A549 (cell line): ENCODE data around the gene ZNF70. TPM values are rescaled to one million over a fixed set of nuclear protein-coding genes. Genes with fewer than 3 reads are reported as not detected.

Experiments
- ATAC-seq, 2 experiments: fragments of 200-7000 bp in 1 of 2; fragments of >200 bp in 1 of 2; cut with Nextera tagmentation in 1 of 2; cut with Tn5 transposase in 1 of 2; 3 replicates each; pipeline versions ENCODE4 v1.8.0 to v1.9.1; 2018 to 2020; ENCODE audit warnings: mild to moderate bottlenecking in 1 of 2, moderate library complexity in 1 of 2
- CTCF ChIA-PET: fragments of 300-600 bp; sonication (Branson Sonifier 250); formaldehyde crosslinking; extraction: SDS; loops from one replicate; lab custom pipeline; 2021; ENCODE audit warnings: antibody characterized with exemption, inconsistent platforms; lab: Yijun Ruan, JAX
- POLR2A ChIA-PET: fragments of 350-600 bp; formaldehyde crosslinking; extraction: SDS; loops from one replicate; lab custom pipeline; 2021; ENCODE audit warnings: antibody characterized with exemption, inconsistent platforms; lab: Yijun Ruan, JAX
- DNase-seq, 2 experiments: peaks; one replicate each; pipeline versions ENCODE4 v3.0.0 to v3.0.0-alpha.2; 2011 to 2016; ENCODE audit warnings: low read depth in 1 of 2, low spot score in 1 of 2
- FAIRE-seq: peaks from 2 replicates; lab custom pipeline; 2011; peaks lifted over from hg19 to GRCh38; lab: Jason Lieb, UNC
- H3K27ac ChIP-seq, 2 experiments: fragments of >200 bp; sonication (Bioruptor Twin); formaldehyde crosslinking; 3 replicates each; pipeline ENCODE4 v1.5.1; 2016 to 2017
- H3K4me1 ChIP-seq: fragments of >200 bp; sonication (Bioruptor Twin); formaldehyde crosslinking; 3 replicates; pipeline ENCODE4 v1.6.1; 2016
- H3K4me2 ChIP-seq: fragments of >200 bp; sonication (Bioruptor Twin); formaldehyde crosslinking; 3 replicates; pipeline ENCODE4 v1.6.1; 2016
- H3K4me3 ChIP-seq: fragments of >200 bp; sonication (Bioruptor Twin); formaldehyde crosslinking; 3 replicates; pipeline ENCODE4 v1.5.1; 2016
- H3K9me3 ChIP-seq: fragments of >200 bp; sonication (Bioruptor Twin); formaldehyde crosslinking; 3 replicates; pipeline ENCODE4 v1.6.1; 2016
- CBX2 ChIP-seq: fragments of 200-600 bp; sonication (generic); IDR thresholded peaks from 2 replicates; pipeline ENCODE4 v1.6.1; 2016; ENCODE audit warnings: low read depth, mild to moderate bottlenecking, borderline replicate concordance
- CEBPB ChIP-seq, 2 experiments: fragments of >200 bp in 1 of 2; sonication (Bioruptor Twin) in 1 of 2; formaldehyde crosslinking in 1 of 2; IDR thresholded peaks; 2 replicates each; pipeline ENCODE4 v1.6.1; 2012 to 2016
- CHD2 ChIP-seq: fragments of 150-350 bp; IDR thresholded peaks from 2 replicates; pipeline ENCODE4 v1.6.1; 2014; ENCODE audit warnings: low read length; ENCODE audit not compliant: partially characterized antibody
- CHD4 ChIP-seq: fragments of 200-600 bp; sonication (generic); IDR thresholded peaks from 2 replicates; pipeline ENCODE4 v1.6.1; 2016; ENCODE audit warnings: antibody characterized with exemption, mild to moderate bottlenecking, borderline replicate concordance
- EHMT2 ChIP-seq: fragments of 200-600 bp; sonication (generic); IDR thresholded peaks from 2 replicates; pipeline ENCODE4 v1.6.1; 2016; ENCODE audit warnings: antibody characterized with exemption, low read depth, mild to moderate bottlenecking, moderate library complexity
- EP300 ChIP-seq, 2 experiments: fragments of >200 bp; sonication (Bioruptor Twin); formaldehyde crosslinking; IDR thresholded peaks; 2 replicates in 1 of 2; 3 replicates in 1 of 2; pipeline ENCODE4 v1.6.1; 2016 to 2017
- FOSB ChIP-seq: fragments of 250-450 bp; sonication (Bioruptor Pico); IDR thresholded peaks from 2 replicates; pipeline ENCODE4 v1.5.0; 2020; ENCODE audit warnings: mild to moderate bottlenecking, moderate library complexity
- HDAC2 ChIP-seq: fragments of 200-600 bp; sonication (generic); IDR thresholded peaks from 2 replicates; pipeline ENCODE4 v1.6.1; 2016
- HEYL ChIP-seq: fragments of 250-450 bp; sonication (Bioruptor Pico); IDR thresholded peaks from 2 replicates; pipeline ENCODE4 v1.8.0; 2021; ENCODE audit warnings: mild to moderate bottlenecking, moderate library complexity
- HOXB13 ChIP-seq: fragments of 250-450 bp; sonication (Bioruptor Pico); IDR thresholded peaks from 2 replicates; pipeline ENCODE4 v1.5.0; 2020; ENCODE audit warnings: low read depth, mild to moderate bottlenecking, moderate library complexity
- JUNB ChIP-seq: fragments of >200 bp; sonication (Bioruptor Twin); formaldehyde crosslinking; IDR thresholded peaks from 2 replicates; pipeline ENCODE4 v1.6.1; 2016
- KDM1A ChIP-seq: fragments of 200-600 bp; sonication (generic); IDR thresholded peaks from 2 replicates; pipeline ENCODE4 v1.6.1; 2016; ENCODE audit warnings: low read depth, mild to moderate bottlenecking
- POLR2A ChIP-seq: IDR thresholded peaks from 2 replicates; pipeline ENCODE4 v1.6.1; 2012; ENCODE audit warnings: mild to moderate bottlenecking, low read length
- POLR2AphosphoS2 ChIP-seq: conservative IDR thresholded peaks from 2 replicates; pipeline ENCODE4 v1.6.1; 2012; ENCODE audit warnings: low read length, improper control_type of control experiment, inconsistent platforms
- RARB ChIP-seq: fragments of 250-450 bp; sonication (Bioruptor Pico); IDR thresholded peaks from 2 replicates; pipeline ENCODE4 v1.8.0; 2021; ENCODE audit warnings: mild to moderate bottlenecking, moderate library complexity
- RCOR1 ChIP-seq: fragments of 150-350 bp; IDR thresholded peaks from 2 replicates; pipeline ENCODE4 v1.6.1; 2014; ENCODE audit warnings: antibody characterized with exemption, low read length, low read depth
- RFX5 ChIP-seq: fragments of 450-650 bp; IDR thresholded peaks from 2 replicates; pipeline ENCODE4 v1.7.1; 2014; ENCODE audit warnings: antibody characterized with exemption, mild to moderate bottlenecking, moderate library complexity
- RNF2 ChIP-seq: fragments of 200-600 bp; sonication (generic); IDR thresholded peaks from 2 replicates; pipeline ENCODE4 v1.6.1; 2016; ENCODE audit warnings: low read depth, mild to moderate bottlenecking, antibody characterized with exemption, moderate library complexity, borderline replicate concordance
- SREBF2 ChIP-seq: fragments of 450-650 bp; IDR thresholded peaks from 2 replicates; pipeline ENCODE4 v1.6.1; 2014; ENCODE audit warnings: mild to moderate bottlenecking, moderate library complexity
- TFCP2L1 ChIP-seq: fragments of 250-450 bp; sonication (Bioruptor Pico); IDR thresholded peaks from 2 replicates; pipeline ENCODE4 v1.5.0; 2021; ENCODE audit warnings: mild to moderate bottlenecking
- TP53 ChIP-seq: fragments of 250-450 bp; sonication (Bioruptor Pico); IDR thresholded peaks from 2 replicates; pipeline ENCODE4 v1.5.0; 2021; ENCODE audit warnings: mild to moderate bottlenecking, moderate library complexity
- ZFP36 ChIP-seq: fragments of 450-650 bp; IDR thresholded peaks from 2 replicates; pipeline ENCODE4 v1.6.1; 2014; ENCODE audit warnings: borderline replicate concordance; ENCODE audit not compliant: partially characterized antibody
- ZNF302 ChIP-seq: fragments of 250-450 bp; sonication (Bioruptor Pico); IDR thresholded peaks from 2 replicates; pipeline ENCODE4 v1.9.0; 2021; ENCODE audit warnings: inconsistent platforms, mild to moderate bottlenecking, moderate library complexity
- WGBS: methylation state at CpG from one replicate; pipeline ENCODE4 v1.1.6; 2017; ENCODE audit errors: missing lambda C conversion rate; 5-methylcytosine and 5-hydroxymethylcytosine counted together
- polyA plus RNA-seq, 4 experiments: library from polyadenylated mRNA; depleted of rRNA in 3 of 4; stranded (reverse); fragments of >200 nt; fragmentation: RNase III in 1 of 4; extraction: RNeasy Plus Mini Kit Qiagen cat#74134 plus additional on column Dnase treatment in 1 of 4; gene quantifications; 2 replicates in 3 of 4; 3 replicates in 1 of 4; pipeline ENCODE4 v1.2.3, GENCODE V29; 2011 to 2017
- TF ChIP-seq, protein P1 (sequence below): fragments of 450-650 bp; IDR thresholded peaks from 2 replicates; pipeline ENCODE4 v1.6.1; 2014; ENCODE audit warnings: antibody characterized with exemption
- TF ChIP-seq, protein P2 (sequence below): IDR thresholded peaks from 2 replicates; pipeline ENCODE4 v1.6.1; 2012; ENCODE audit warnings: low read depth, borderline replicate concordance
- TF ChIP-seq, protein P3 (sequence below): IDR thresholded peaks from 2 replicates; pipeline ENCODE4 v1.6.1; 2012
- TF ChIP-seq, protein P4 (sequence below): fragments of 200-600 bp; sonication (generic); IDR thresholded peaks from 2 replicates; pipeline ENCODE4 v1.6.1; 2016; ENCODE audit warnings: antibody characterized with exemption, mild to moderate bottlenecking, moderate library complexity

The ZNF70 gene
- polyA plus RNA-seq, 2 of the 4 experiments (the other 2 are of a cell fraction), result 0.88 to 1.2 TPM

DNA sequence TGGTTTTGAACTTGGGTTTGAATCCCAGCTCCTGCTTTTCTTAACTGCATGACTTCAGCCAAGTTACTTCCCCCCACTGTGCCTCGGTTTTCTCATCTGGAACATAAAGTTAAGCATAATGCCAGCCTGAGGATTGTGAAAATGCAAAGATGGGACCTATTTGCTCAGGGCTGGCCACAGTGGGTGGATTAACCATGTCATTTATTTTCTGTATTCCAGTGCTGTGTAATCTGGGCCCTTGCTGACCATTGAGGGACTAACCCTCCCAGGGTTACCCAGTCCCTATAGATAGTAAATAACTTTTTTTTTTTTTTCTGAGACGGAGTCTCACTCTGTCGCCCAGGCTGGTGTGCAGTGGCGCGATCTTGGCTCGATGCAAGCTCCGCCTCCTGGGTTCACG lies 4.8 kb upstream of the ZNF70 start:
- Histone ChIP-seq H3K27ac (no peak overlapping the region), H3K9me3 (no peaks in the 10 kb centered on the region), H3K4me2 (no peak overlapping the region), H3K4me3 (no peak overlapping the region), H3K4me1 (no peaks in the 10 kb centered on the region; the same call in 2 of the 3 replicates)
- WGBS, result 80% methylated on average over 8 of the region's 8 CpGs
- no peak for ATAC-seq
- no peak for DNase-seq
- ChIA-PET POLR2A (no interaction called here), CTCF (interaction anchor here (1.2 to 2.1 kb wide), 2 partner anchors 12 to 94 kb away, joined by 4 to 7 read pairs; partner anchors contain the start of gene CHCHD10)
- TF ChIP-seq HEYL, result no peak
- no peak for TF ChIP-seq SREBF2
- TF ChIP-seq TP53 (CRISPR knock-in tag), result no peak
- no peak for TF ChIP-seq RNF2
- TF ChIP-seq KDM1A, result no peak
- no peak for TF ChIP-seq EP300 (IDR thresholded peaks at IDR 0.05)
- TF ChIP-seq, protein P1, sequence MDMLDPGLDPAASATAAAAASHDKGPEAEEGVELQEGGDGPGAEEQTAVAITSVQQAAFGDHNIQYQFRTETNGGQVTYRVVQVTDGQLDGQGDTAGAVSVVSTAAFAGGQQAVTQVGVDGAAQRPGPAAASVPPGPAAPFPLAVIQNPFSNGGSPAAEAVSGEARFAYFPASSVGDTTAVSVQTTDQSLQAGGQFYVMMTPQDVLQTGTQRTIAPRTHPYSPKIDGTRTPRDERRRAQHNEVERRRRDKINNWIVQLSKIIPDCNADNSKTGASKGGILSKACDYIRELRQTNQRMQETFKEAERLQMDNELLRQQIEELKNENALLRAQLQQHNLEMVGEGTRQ, result no peak
- TF ChIP-seq ZNF302 (CRISPR knock-in tag), result no peak
- TF ChIP-seq CHD4, result no peak
- TF ChIP-seq CBX2, result no peak
- no peak for TF ChIP-seq CEBPB (IDR thresholded peaks at IDR 0.05)
- TF ChIP-seq RFX5, result no peak
- TF ChIP-seq RCOR1, result no peak
- no peak for TF ChIP-seq FOSB (CRISPR knock-in tag)
- TF ChIP-seq HOXB13 (CRISPR knock-in tag), result no peak
- TF ChIP-seq POLR2AphosphoS2, result no peak
- TF ChIP-seq HDAC2, result no peak
- no peak for TF ChIP-seq RARB (CRISPR knock-in tag)
- FAIRE-seq, result no peak

DNA sequence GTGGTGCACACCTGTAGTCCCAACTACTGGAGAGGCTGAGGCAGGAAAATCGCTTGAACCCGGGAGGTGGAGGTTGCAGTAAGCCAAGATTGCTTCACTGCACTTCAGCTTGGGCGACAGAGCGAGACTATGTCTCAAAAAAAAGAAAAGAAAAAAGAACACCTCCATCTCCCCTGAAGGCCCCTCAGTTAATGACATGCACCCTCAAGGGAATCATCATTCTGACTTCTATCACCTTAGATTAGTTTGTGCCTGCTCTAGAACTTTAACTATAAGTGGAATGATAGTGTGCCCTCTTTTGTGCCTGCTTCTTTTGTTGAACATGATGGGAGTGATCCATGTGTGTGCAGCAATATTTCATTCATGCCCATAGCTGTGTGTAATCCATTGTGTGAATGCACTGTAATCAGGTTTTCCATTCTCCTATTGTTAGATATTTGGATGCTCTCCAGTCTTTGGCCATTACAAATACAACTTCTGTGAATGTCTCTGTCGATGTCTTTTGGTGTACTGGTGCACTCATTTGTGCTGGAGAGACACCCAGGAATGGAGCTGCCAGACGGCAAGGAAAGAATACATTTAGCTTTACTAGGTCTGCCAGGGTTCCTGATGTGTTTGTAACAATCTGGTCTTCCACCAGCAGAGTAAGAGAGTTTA lies 4.2 kb upstream of the ZNF70 start:
- no peak overlapping the region for H3K4me2 ChIP-seq
- 68% methylated on average over 6 of the region's 6 CpGs for WGBS
- no peak for ATAC-seq
- TF ChIP-seq, protein P2, sequence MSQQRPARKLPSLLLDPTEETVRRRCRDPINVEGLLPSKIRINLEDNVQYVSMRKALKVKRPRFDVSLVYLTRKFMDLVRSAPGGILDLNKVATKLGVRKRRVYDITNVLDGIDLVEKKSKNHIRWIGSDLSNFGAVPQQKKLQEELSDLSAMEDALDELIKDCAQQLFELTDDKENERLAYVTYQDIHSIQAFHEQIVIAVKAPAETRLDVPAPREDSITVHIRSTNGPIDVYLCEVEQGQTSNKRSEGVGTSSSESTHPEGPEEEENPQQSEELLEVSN, result no peak
- no peaks in the 10 kb centered on the region for H3K9me3 ChIP-seq
- no peak for DNase-seq
- no peak for FAIRE-seq
- ChIA-PET CTCF (interaction anchor here (1.2 to 2.1 kb wide), 2 partner anchors 13 to 94 kb away, joined by 4 to 7 read pairs; partner anchors contain the start of gene CHCHD10), POLR2A (no interaction called here)
- H3K27ac ChIP-seq, result no peak overlapping the region
- H3K4me3 ChIP-seq, result no peak overlapping the region
- peaks cover 1% of the 10 kb centered on the region; the same call in 2 of the 3 replicates for H3K4me1 ChIP-seq

DNA sequence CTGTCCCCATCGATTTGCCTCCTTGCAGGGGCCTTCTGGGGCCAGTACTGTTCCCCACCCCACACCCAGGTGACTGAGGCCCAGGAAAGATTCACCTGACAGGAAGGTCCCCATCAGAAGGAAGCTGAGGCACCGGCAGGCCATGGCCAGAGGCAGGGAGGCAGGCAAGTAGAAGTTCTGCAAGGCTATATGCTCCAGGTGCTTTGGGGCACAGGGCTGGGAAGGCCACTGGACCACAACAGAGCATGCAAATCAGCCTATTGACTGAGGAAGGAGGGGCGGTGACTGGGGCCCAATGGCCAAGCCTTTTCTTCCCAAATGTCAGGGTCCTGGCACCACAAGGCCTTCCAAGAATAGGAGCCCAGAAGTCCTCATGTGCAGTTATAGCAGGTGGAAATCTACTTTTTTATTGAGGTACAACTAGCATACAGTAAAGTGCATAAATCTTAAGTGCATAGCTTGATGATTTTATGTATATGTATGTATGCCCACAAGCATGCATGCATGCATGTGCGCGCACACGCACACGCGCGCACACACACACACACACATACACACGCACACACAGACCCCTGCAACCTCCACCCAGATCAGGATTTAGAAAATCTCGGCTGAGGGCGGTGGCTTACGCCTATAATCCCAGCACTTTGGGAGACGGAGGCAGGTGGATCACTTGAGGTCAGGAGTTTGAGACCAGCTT lies 3.5 kb upstream of the ZNF70 start, which contains the start of gene VPREB3:
Gene VPREB3, minus strand, starts transcription at position 206 of the 700 bp plus-strand sequence. Its CDS starts 62 bp downstream, at position 144.
- H3K9me3 ChIP-seq, result no peaks in the 10 kb centered on the region
- WGBS, result 89% methylated on average over 12 of the region's 14 CpGs
- peaks cover 4% of the 10 kb centered on the region; the same call in 2 of the 3 replicates for H3K4me1 ChIP-seq
- ATAC-seq, result no peak
- H3K4me2 ChIP-seq, result no peak within 1 kb of the TSS
- no peak within 1 kb of the TSS for H3K27ac ChIP-seq
- POLR2A ChIA-PET, result no interaction called here
- CTCF ChIA-PET, result interaction anchor here (0.7 to 2.1 kb wide), 4 partner anchors 9 to 1163 kb away, joined by 3 to 7 read pairs (median 4); partner anchors contain the start of gene CHCHD10
- no peak for DNase-seq
- H3K4me3 ChIP-seq, result no peak within 1 kb of the TSS
- FAIRE-seq, result no peak
- TF ChIP-seq EHMT2 (no peak), CHD2 (no peak), JUNB (no peak), RARB (CRISPR knock-in tag) (no peak), POLR2A (no peak), SREBF2 (no peak), RFX5 (no peak), TFCP2L1 (no peak), HOXB13 (CRISPR knock-in tag) (no peak), ZFP36 (no peak)
- TF ChIP-seq, protein P3, sequence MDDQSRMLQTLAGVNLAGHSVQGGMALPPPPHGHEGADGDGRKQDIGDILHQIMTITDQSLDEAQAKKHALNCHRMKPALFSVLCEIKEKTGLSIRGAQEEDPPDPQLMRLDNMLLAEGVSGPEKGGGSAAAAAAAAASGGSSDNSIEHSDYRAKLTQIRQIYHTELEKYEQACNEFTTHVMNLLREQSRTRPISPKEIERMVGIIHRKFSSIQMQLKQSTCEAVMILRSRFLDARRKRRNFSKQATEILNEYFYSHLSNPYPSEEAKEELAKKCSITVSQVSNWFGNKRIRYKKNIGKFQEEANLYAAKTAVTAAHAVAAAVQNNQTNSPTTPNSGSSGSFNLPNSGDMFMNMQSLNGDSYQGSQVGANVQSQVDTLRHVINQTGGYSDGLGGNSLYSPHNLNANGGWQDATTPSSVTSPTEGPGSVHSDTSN, result no peak
- TF ChIP-seq, protein P2, result no peak
- TF ChIP-seq, protein P4, sequence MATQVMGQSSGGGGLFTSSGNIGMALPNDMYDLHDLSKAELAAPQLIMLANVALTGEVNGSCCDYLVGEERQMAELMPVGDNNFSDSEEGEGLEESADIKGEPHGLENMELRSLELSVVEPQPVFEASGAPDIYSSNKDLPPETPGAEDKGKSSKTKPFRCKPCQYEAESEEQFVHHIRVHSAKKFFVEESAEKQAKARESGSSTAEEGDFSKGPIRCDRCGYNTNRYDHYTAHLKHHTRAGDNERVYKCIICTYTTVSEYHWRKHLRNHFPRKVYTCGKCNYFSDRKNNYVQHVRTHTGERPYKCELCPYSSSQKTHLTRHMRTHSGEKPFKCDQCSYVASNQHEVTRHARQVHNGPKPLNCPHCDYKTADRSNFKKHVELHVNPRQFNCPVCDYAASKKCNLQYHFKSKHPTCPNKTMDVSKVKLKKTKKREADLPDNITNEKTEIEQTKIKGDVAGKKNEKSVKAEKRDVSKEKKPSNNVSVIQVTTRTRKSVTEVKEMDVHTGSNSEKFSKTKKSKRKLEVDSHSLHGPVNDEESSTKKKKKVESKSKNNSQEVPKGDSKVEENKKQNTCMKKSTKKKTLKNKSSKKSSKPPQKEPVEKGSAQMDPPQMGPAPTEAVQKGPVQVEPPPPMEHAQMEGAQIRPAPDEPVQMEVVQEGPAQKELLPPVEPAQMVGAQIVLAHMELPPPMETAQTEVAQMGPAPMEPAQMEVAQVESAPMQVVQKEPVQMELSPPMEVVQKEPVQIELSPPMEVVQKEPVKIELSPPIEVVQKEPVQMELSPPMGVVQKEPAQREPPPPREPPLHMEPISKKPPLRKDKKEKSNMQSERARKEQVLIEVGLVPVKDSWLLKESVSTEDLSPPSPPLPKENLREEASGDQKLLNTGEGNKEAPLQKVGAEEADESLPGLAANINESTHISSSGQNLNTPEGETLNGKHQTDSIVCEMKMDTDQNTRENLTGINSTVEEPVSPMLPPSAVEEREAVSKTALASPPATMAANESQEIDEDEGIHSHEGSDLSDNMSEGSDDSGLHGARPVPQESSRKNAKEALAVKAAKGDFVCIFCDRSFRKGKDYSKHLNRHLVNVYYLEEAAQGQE, result no peak
